GM12874 (cell line): ENCODE measurements around the gene PGBD5.

Experiments
- TF ChIP-seq, protein P1 (sequence below): IDR thresholded peaks from 2 replicates; pipeline ENCODE4 v1.5.1; 2011; ENCODE audit warnings: low read depth, mild to moderate bottlenecking, control low read depth, low read length, moderate library complexity; ENCODE audit not compliant: insufficient read depth

PGBD5 gene

DNA sequence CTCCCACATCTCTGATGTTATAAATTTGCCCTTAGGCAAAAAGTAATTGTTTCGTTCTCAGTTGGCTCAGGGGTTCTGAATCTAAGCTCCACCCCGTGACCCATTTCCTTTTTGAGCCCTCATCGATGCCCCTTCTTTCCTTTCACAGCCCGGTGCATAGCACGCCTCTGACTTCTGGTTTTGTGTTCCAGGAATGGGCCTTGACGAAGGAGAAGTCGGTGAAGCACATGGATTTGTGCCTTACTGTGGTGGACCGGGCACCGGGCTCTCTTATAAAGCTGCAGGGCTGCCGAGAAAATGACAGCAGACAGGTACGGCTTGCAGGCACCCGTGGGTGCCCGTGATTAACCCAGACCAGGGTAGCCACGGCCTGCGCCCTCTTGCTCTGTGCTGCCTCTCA is 151.9 kb downstream of the PGBD5 start:
- TF ChIP-seq, protein P1, sequence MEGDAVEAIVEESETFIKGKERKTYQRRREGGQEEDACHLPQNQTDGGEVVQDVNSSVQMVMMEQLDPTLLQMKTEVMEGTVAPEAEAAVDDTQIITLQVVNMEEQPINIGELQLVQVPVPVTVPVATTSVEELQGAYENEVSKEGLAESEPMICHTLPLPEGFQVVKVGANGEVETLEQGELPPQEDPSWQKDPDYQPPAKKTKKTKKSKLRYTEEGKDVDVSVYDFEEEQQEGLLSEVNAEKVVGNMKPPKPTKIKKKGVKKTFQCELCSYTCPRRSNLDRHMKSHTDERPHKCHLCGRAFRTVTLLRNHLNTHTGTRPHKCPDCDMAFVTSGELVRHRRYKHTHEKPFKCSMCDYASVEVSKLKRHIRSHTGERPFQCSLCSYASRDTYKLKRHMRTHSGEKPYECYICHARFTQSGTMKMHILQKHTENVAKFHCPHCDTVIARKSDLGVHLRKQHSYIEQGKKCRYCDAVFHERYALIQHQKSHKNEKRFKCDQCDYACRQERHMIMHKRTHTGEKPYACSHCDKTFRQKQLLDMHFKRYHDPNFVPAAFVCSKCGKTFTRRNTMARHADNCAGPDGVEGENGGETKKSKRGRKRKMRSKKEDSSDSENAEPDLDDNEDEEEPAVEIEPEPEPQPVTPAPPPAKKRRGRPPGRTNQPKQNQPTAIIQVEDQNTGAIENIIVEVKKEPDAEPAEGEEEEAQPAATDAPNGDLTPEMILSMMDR: no peak

DNA sequence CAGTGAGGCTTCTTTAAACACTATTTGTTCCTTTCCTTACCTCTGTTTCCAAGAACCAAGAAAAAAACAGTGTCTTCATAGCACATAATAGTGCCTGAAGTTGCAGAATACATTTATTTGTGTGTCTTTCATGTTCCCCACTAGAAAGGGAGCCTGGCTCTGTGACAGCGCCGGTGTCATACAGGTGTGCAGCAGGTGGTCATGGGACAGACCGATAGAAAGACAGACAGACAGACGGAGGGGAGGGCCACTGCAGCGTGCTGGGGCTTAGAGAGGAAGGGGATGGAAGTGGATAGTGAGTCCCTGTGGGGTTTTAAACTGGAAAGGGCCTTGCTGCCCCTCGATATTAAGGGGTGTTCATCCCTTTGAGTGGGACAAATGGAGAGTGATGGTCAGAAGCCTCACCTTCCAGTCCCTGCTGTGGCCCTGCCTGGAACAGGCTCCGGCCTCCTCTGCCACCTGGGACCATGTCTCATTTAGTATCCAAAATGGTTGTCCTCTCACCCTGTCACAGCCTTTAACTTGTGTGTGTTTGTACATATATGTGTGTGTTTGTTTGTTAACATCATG is 152.9 kb downstream of the PGBD5 start:
- TF ChIP-seq, protein P1: no peak

DNA sequence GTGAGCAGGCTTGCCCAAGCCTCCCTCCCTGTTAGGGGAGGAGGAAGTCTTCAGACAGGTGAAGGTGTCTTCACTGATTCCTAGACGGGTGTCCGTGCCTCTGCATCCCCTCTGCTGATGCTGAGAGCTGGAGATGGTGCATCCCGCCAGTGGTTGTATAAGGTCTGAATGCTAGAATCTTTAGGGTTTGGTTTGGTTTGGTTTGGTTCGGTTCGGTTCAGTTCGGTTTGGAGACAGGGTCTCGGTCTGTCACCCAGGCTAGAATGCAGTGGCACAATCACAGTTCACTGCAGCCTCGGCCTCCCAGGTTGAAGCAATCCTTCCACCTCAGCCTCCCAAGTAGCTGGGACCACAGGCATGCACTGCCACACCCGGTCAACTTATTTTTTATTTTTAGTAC is 153.6 kb downstream of the PGBD5 start:
- TF ChIP-seq, protein P1: no peak

DNA sequence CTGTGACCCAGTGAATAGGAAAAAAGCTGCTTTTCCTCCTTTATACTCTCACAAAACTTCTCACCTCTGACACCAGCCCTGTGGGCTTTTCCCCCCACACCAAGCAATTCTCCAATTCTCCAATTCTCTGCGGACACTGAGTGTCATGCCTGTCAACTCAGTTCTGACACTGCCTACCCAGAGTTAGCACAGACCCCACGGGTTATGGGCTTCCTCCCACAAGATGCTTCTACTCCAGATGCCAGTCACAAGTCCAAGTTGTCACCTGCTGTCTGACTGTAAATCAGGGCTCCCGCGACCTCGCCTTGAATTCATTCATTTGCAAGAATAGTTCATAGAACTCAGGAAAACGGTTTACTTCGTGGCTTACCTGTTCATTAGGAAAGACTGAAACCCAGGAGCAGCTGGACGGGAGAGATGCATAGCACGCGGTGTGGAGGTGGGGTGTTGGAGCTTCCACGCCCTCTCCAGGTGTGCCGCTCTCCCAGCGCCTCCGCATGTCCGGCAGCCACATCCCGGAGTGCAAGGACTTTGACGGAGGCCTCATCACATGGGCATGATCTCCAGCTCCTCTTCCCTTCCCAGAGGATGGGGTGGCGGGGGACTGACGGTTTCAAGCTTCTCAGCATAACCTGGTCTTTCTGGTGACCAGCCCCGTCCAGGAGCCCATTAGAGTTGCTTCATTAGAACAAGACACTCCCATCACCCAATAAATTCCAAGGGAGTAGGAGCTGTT is 154.7 kb downstream of the PGBD5 start:
- TF ChIP-seq, protein P1: no peak

DNA sequence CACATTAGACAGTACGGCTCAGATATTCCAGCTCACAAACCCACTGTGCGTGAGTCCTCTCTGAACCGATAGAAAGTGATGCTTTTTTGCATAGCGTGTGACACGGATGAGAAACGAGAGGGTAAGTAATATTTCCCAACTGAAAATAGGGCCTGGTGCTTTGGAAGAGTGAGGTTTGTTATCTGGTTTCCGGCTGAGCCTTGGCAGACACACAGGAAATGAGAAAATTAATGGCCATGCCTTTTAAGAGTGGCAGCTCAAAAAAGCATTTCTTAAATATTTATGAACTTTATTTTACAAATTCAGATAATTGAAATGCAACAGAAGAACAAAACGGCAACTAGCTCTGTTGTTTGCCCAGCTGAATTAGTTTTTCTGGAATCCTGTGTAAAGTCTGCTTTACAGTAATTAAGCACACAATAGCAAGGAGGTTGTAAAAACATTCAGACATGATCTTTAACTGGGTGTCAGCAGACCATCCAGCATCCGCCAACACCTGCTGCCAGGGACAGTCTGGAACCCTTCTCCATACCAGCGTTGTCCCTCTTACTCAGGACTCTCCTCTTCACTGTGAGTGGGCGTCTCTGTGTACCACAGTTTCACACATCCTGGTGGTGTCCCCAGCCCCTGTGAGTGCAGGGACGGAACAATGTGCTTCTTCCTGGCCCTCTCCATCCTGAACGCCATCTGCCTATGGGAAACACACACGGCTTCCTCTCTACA is 155.4 kb downstream of the PGBD5 start:
- TF ChIP-seq, protein P1: no peak

DNA sequence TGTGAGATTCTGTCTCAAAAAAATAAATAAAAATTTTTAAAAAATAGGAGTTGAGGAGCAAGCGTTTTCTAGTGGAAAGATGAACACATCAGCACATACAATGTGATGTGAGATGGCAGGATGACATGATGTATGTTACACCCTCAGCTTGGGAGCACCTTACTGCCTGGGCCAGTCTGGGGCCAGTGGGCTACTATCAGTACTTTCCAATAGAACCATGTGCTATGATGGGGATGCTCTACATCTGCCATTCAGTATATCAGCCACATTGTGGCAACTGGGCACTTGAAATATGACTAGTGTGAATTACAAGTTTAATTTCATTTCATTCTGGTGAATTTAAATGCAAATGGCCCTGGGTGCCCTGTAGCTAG is 156.0 kb downstream of the PGBD5 start:
- TF ChIP-seq, protein P1: no peak

DNA sequence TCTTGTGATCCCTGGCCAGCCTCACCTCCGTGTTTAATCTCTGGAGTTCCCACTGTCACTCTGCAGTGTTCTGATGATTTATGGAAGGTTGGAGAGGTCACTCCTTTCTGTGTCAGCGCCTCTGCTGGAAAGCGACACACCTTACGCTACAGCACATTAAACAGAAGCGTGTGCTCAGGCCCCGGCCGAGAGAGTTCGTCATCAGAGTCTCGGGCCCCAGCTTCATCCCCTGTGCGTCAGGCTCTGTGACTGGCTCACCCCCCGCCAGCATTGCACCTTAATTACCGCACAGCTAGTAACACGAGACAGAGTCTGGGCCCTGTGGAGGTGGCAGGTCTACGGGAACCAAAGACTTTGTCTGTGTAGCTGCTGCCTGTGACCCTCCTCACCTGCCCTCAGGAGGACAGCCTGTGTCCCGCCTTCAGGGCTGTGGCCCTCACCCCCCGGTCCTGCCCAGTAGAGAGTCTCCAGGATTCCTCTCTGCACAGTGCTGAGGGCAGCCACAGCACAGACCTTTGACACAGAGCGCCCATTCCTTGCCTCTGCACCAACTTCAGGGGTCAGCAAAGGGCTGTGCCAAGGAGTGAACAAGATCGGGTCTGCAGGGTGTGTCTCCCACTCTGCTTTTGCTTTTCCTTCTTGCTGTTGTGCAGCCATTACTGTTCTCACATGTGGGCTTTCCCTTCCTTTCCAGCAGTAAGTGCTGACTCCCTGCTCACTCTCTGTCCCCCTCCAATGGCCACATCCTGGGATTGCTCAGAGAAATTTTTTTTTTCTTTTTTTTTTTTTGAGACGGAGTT is 157.6 kb downstream of the PGBD5 start:
- TF ChIP-seq, protein P1: peak; percentile 22; the same call in 1 of the 2 replicates
